Esophagus squamous epithelium (tissue), 5 donors: Measurements from ENCODE around the gene OR6P1. TPM values are rescaled to one million over a fixed set of nuclear protein-coding genes. Genes with fewer than 3 reads are reported as not detected.

Source experiments
- DNase-seq: peaks from one replicate; lab custom pipeline; 2025; lab: John Stamatoyannopoulos, UW
- H3K27ac ChIP-seq, 4 donors: fragments of 200-600 bp; sonication (generic); one replicate each; pipeline ENCODE4 v1.5.1; 2016 to 2019; ENCODE audit warnings: mild to moderate bottlenecking in 1 of 4
- H3K27me3 ChIP-seq, 4 donors: fragments of 200-600 bp; sonication (generic); 1 replicate in 3 of 4; 2 replicates in 1 of 4; pipeline versions ENCODE4 v1.5.1 to v1.6.0; 2017 to 2021; ENCODE audit warnings: antibody characterized with exemption in 1 of 4
- H3K36me3 ChIP-seq, 3 donors: fragments of 200-600 bp; sonication (generic); one replicate each; pipeline ENCODE4 v1.5.1; 2016 to 2019
- H3K4me1 ChIP-seq, 3 donors: fragments of 200-600 bp; sonication (generic); one replicate each; pipeline ENCODE4 v1.5.1; 2017 to 2019
- H3K4me3 ChIP-seq, 4 donors: fragments of 200-600 bp; sonication (generic); 1 replicate in 3 of 4; 2 replicates in 1 of 4; pipeline ENCODE4 v1.5.1; 2016 to 2019; ENCODE audit warnings: mild to moderate bottlenecking in 2 of 4, moderate library complexity in 1 of 4
- H3K9me3 ChIP-seq, 3 donors: fragments of 200-600 bp; sonication (generic); one replicate each; pipeline ENCODE4 v1.5.1; 2016 to 2019
- CTCF ChIP-seq, 6 experiments: fragments of 450-650 bp in 4 of 6; fragments of 200-600 bp in 2 of 6; sonication (generic) in 2 of 6; IDR thresholded peaks; one replicate each; pipeline ENCODE4 v1.5.1; 2016 to 2019; ENCODE audit warnings: antibody characterized with exemption in 6 of 6, mild to moderate bottlenecking in 4 of 6, moderate library complexity in 4 of 6
- POLR2A ChIP-seq, 4 donors: fragments of 450-650 bp; IDR thresholded peaks; one replicate each; pipeline ENCODE4 v1.6.1; 2017; ENCODE audit warnings: antibody characterized with exemption in 4 of 4, mild to moderate bottlenecking in 4 of 4, moderate library complexity in 3 of 4
- WGBS, 2 donors: methylation state at CpG; one replicate each; pipeline ENCODE4 v1.1.5; 2018; 5-methylcytosine and 5-hydroxymethylcytosine counted together
- intact Hi-C: fragments of 100-400 bp; cut with DNase I; formaldehyde crosslinking; loops from one replicate; pipeline ENCODE4 v1.15.0; 2022
- total RNA-seq, 4 donors: library from RNA; depleted of rRNA; stranded (reverse); fragments of >200 nt; gene quantifications; one replicate each; pipeline ENCODE4 v1.1.0, GENCODE V29; 2016
- donor health status: DM: yes; HTN: yes; CAD: no.

The OR6P1 gene
- total RNA-seq, result not detected

- Histone ChIP-seq H3K4me1 (no peaks in the 10 kb centered on the region), H3K9me3 (no peaks in the 10 kb centered on the region), H3K27ac (no peak within 1 kb of the TSS), H3K4me3 (no peak within 1 kb of the TSS), H3K27me3 (no peaks in the 10 kb centered on the region), H3K36me3 (no peaks in the 10 kb centered on the region)
- 48 to 52% methylated on average over 3 of the region's 3 CpGs for whole genome bisulfite sequencing, 2 donors
- intact Hi-C loops, result no loop called here
- DNase-seq, result no peak
- no peak for TF ChIP-seq POLR2A (IDR thresholded peaks at IDR 0.05)
- TF ChIP-seq CTCF (IDR thresholded peaks at IDR 0.05), result no peak
Observed at GRCh38 chr1:158570480-158570879, at the start of gene OR6P1. TSS of gene OR6P1 (minus strand) at chr1:158570580. CDS start at chr1:158563604, 6,976 bp downstream.

GRCh38 chr1:158613764-158614163 is 43.4 kb upstream of the OR6P1 start:
- no peak overlapping the region for H3K27ac ChIP-seq
- no peaks in the 10 kb centered on the region for H3K36me3 ChIP-seq
- no peaks in the 10 kb centered on the region for H3K27me3 ChIP-seq
- H3K4me3 ChIP-seq, result no peak overlapping the region
- WGBS, 2 donors, result 88 to 94% methylated on average over 2 of the region's 3 CpGs
- intact Hi-C loops, result no loop called here
- no peak for DNase-seq
- no peaks in the 10 kb centered on the region for H3K4me1 ChIP-seq
- TF ChIP-seq POLR2A (IDR thresholded peaks at IDR 0.05) (no peak), CTCF (IDR thresholded peaks at IDR 0.05) (no peak)
- no peaks in the 10 kb centered on the region for H3K9me3 ChIP-seq

- intact Hi-C loops, result no loop called here
- Histone ChIP-seq H3K4me3 (no peak overlapping the region), H3K36me3 (no peaks in the 10 kb centered on the region), H3K4me1 (no peaks in the 10 kb centered on the region), H3K27ac (no peak overlapping the region), H3K9me3 (no peaks in the 10 kb centered on the region), H3K27me3 (no peaks in the 10 kb centered on the region)
- TF ChIP-seq CTCF (IDR thresholded peaks at IDR 0.05) (no peak), POLR2A (IDR thresholded peaks at IDR 0.05) (no peak)
- WGBS, 2 donors, result 48 to 61% methylated on average over 3 of the region's 3 CpGs
- DNase-seq, result no peak
Observed at GRCh38 chr1:158611916-158612315, 41.5 kb upstream of the OR6P1 start.

GRCh38 chr1:158607296-158607695 is 36.9 kb upstream of the OR6P1 start:
- Histone ChIP-seq H3K4me1 (no peaks in the 10 kb centered on the region), H3K9me3 (no peaks in the 10 kb centered on the region), H3K27me3 (no peaks in the 10 kb centered on the region), H3K36me3 (no peaks in the 10 kb centered on the region), H3K4me3 (no peak overlapping the region), H3K27ac (no peak overlapping the region)
- intact Hi-C loops, result no loop called here
- TF ChIP-seq CTCF (IDR thresholded peaks at IDR 0.05) (no peak), POLR2A (IDR thresholded peaks at IDR 0.05) (no peak)
- no peak for DNase-seq
- 50 to 70% methylated on average over 1 of the region's 1 CpG for WGBS, 2 donors

- 59 to 74% methylated on average over 1 of the region's 1 CpG for WGBS, 2 donors
- TF ChIP-seq CTCF (IDR thresholded peaks at IDR 0.05) (no peak), POLR2A (IDR thresholded peaks at IDR 0.05) (no peak)
- no peaks in the 10 kb centered on the region for H3K27me3 ChIP-seq
- H3K9me3 ChIP-seq, result no peaks in the 10 kb centered on the region
- intact Hi-C loops, result no loop called here
- no peak within 1 kb of the TSS for H3K27ac ChIP-seq
- H3K4me1 ChIP-seq, result no peaks in the 10 kb centered on the region
- no peak within 1 kb of the TSS for H3K4me3 ChIP-seq
- DNase-seq, result no peak
- H3K36me3 ChIP-seq, result no peaks in the 10 kb centered on the region
Observed at GRCh38 chr1:158604968-158605367, 34.6 kb upstream of the OR6P1 start, which contains the start of gene OR10Z1. TSS of gene OR10Z1 (plus strand) at chr1:158605268. CDS start at chr1:158606439, 1,171 bp downstream.
